ENCODE data around the gene CHID1.

DNA sequence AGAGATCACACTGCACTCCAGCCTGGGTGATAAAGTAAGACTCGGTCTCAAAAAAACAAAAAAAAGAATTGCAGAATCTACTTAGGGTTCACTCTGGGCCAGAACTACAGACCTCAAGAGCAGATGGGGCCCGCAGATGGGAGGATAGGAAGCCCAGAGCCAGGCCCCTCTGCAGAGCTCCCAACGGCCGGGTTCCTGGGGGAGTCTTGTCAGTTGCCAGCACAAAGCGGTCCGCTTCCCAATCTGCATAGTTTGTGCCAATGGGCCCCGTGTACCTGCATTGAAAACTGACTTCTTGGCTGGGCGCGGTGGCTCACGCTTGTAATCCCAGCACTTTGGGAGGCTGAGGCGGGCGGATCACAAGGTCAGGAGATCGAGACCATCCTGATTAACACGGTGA lies 1.7 kb upstream of the CHID1 start:
- TF ChIP-seq SP1 (IDR thresholded peaks at IDR 0.05; ENCODE audit: low read depth, low read length) (no peak), BRCA1 (IDR thresholded peaks at IDR 0.05; ENCODE audit: low read depth, low read length) (no peak), POLR2A (IDR thresholded peaks at IDR 0.05; ENCODE audit: control extremely low read depth in 1 of 2, low read depth in 2 of 2, low read length in 2 of 2) (no peak), SIX5 (IDR thresholded peaks at IDR 0.05; ENCODE audit: low read depth, low read length) (no peak), RXRA (IDR thresholded peaks at IDR 0.05; ENCODE audit: insufficient read depth, low read depth, low read length) (no peak), GABPA (IDR thresholded peaks at IDR 0.05; ENCODE audit: borderline replicate concordance, insufficient read depth, low read length) (no peak), GTF2F1 (IDR thresholded peaks at IDR 0.05; ENCODE audit: borderline replicate concordance, low read depth, low read length) (no peak), POLR2AphosphoS5 (IDR thresholded peaks at IDR 0.05; ENCODE audit: low read depth, low read length) (no peak)
- TF ChIP-seq, protein P1, sequence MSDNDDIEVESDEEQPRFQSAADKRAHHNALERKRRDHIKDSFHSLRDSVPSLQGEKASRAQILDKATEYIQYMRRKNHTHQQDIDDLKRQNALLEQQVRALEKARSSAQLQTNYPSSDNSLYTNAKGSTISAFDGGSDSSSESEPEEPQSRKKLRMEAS (IDR thresholded peaks at IDR 0.05), result no peak
